Loucy (cell line): ENCODE measurements around the gene TNS3.

Experiments used
- H2AFZ ChIP-seq: fragments of 200-600 bp; sonication (generic); 2 replicates; pipeline ENCODE4 v1.6.0; 2016; ENCODE audit warnings: antibody characterized with exemption, mild to moderate bottlenecking, low read length, moderate library complexity
- H3F3A ChIP-seq: fragments of 200-600 bp; 2 replicates; pipeline ENCODE4 v1.6.0; 2016; ENCODE audit warnings: antibody characterized with exemption, low read depth, mild to moderate bottlenecking
- H3K27me3 ChIP-seq: fragments of 200-600 bp; sonication (generic); 2 replicates; pipeline ENCODE4 v1.6.1; 2014; ENCODE audit warnings: low read length, mild to moderate bottlenecking; ENCODE audit not compliant: insufficient read depth, poor library complexity, severe bottlenecking
- H3K36me3 ChIP-seq: fragments of 200-600 bp; sonication (generic); 2 replicates; pipeline ENCODE4 v1.6.1; 2016; ENCODE audit warnings: low read length; ENCODE audit not compliant: insufficient read depth
- H3K4me1 ChIP-seq: fragments of 200-600 bp; sonication (generic); 2 replicates; pipeline ENCODE4 v1.5.1; 2014; ENCODE audit warnings: low read length, mild to moderate bottlenecking; ENCODE audit not compliant: insufficient read depth, poor library complexity, severe bottlenecking
- H3K4me2 ChIP-seq: fragments of 200-600 bp; sonication (generic); 2 replicates; pipeline ENCODE4 v1.6.0; 2014; ENCODE audit warnings: antibody characterized with exemption, low read length, low read depth, mild to moderate bottlenecking; ENCODE audit not compliant: poor library complexity, severe bottlenecking
- H3K4me3 ChIP-seq: fragments of 200-600 bp; sonication (generic); 2 replicates; pipeline ENCODE4 v1.5.1; 2014; ENCODE audit warnings: low read length, mild to moderate bottlenecking, mixed read lengths; ENCODE audit not compliant: poor library complexity, severe bottlenecking
- H3K79me2 ChIP-seq: fragments of 200-600 bp; sonication (generic); 2 replicates; pipeline ENCODE4 v1.6.1; 2014; ENCODE audit warnings: low read length; ENCODE audit not compliant: insufficient read depth
- H3K9ac ChIP-seq: fragments of 200-600 bp; sonication (generic); 2 replicates; pipeline ENCODE4 v1.6.0; 2014; ENCODE audit warnings: mild to moderate bottlenecking, low read depth, low read length, moderate library complexity; ENCODE audit not compliant: poor library complexity, severe bottlenecking
- H3K9me2 ChIP-seq: fragments of 200-600 bp; sonication (generic); replicated peaks from 2 replicates; pipeline ENCODE4 v1.6.1; 2016; ENCODE audit warnings: low read depth, low read length, mixed read lengths
- H3K9me3 ChIP-seq: fragments of 200-600 bp; sonication (generic); 2 replicates; pipeline ENCODE4 v1.6.1; 2014; ENCODE audit warnings: mild to moderate bottlenecking, antibody characterized with exemption, low read length, low read depth; ENCODE audit not compliant: insufficient read depth
- H4K20me1 ChIP-seq: fragments of 200-600 bp; sonication (generic); 2 replicates; pipeline ENCODE4 v1.6.0; 2014; ENCODE audit warnings: antibody characterized with exemption, low read length, mild to moderate bottlenecking; ENCODE audit not compliant: insufficient read depth, poor library complexity, severe bottlenecking
- EZH2phosphoT487 ChIP-seq: fragments of 200-600 bp; IDR thresholded peaks from 2 replicates; pipeline ENCODE4 v1.6.1; 2018; ENCODE audit warnings: antibody characterized with exemption, mild to moderate bottlenecking, moderate library complexity, borderline replicate concordance
- TF ChIP-seq, protein P1 (sequence below): fragments of 200-600 bp; sonication (generic); conservative IDR thresholded peaks from 2 replicates; pipeline ENCODE4 v1.5.1; 2014; ENCODE audit warnings: mild to moderate bottlenecking, antibody characterized with exemption, low read length

TNS3 gene

DNA sequence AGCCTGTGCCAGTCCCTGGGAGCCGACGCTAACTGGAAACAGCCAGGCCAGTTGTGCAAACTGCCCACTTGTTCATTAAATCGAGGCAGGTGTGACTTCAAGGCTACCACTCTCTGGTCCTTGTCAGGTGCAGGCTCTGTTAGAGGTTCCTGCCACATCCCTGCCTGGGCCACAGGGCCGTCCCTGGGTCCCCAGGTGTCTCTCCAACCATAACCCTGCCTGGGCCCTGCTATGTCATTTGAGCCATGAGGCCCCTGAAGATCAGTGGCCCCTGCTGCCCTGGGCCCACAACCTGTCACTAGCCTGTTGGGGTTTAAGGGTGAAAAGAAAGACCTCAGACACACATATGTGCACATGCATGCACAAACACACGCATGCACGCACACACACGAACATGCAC lies 326.9 kb downstream of the TNS3 start:
- no peak for TF ChIP-seq EZH2phosphoT487
- TF ChIP-seq, protein P1, sequence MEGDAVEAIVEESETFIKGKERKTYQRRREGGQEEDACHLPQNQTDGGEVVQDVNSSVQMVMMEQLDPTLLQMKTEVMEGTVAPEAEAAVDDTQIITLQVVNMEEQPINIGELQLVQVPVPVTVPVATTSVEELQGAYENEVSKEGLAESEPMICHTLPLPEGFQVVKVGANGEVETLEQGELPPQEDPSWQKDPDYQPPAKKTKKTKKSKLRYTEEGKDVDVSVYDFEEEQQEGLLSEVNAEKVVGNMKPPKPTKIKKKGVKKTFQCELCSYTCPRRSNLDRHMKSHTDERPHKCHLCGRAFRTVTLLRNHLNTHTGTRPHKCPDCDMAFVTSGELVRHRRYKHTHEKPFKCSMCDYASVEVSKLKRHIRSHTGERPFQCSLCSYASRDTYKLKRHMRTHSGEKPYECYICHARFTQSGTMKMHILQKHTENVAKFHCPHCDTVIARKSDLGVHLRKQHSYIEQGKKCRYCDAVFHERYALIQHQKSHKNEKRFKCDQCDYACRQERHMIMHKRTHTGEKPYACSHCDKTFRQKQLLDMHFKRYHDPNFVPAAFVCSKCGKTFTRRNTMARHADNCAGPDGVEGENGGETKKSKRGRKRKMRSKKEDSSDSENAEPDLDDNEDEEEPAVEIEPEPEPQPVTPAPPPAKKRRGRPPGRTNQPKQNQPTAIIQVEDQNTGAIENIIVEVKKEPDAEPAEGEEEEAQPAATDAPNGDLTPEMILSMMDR: no peak
- no peak overlapping the region for H2AFZ ChIP-seq
- H3K27me3 ChIP-seq: peaks cover 3% of the 10 kb centered on the region
- H4K20me1 ChIP-seq: no peaks in the 10 kb centered on the region
- no peaks in the 10 kb centered on the region for H3F3A ChIP-seq
- H3K9me2 ChIP-seq: no peaks in the 10 kb centered on the region
- H3K79me2 ChIP-seq: no peaks in the 10 kb centered on the region
- H3K9ac ChIP-seq: no peak overlapping the region
- no peaks in the 10 kb centered on the region for H3K9me3 ChIP-seq
- no peaks in the 10 kb centered on the region for H3K4me1 ChIP-seq
- no peak overlapping the region for H3K4me3 ChIP-seq
- H3K36me3 ChIP-seq: no peaks in the 10 kb centered on the region
- no peak overlapping the region for H3K4me2 ChIP-seq

DNA sequence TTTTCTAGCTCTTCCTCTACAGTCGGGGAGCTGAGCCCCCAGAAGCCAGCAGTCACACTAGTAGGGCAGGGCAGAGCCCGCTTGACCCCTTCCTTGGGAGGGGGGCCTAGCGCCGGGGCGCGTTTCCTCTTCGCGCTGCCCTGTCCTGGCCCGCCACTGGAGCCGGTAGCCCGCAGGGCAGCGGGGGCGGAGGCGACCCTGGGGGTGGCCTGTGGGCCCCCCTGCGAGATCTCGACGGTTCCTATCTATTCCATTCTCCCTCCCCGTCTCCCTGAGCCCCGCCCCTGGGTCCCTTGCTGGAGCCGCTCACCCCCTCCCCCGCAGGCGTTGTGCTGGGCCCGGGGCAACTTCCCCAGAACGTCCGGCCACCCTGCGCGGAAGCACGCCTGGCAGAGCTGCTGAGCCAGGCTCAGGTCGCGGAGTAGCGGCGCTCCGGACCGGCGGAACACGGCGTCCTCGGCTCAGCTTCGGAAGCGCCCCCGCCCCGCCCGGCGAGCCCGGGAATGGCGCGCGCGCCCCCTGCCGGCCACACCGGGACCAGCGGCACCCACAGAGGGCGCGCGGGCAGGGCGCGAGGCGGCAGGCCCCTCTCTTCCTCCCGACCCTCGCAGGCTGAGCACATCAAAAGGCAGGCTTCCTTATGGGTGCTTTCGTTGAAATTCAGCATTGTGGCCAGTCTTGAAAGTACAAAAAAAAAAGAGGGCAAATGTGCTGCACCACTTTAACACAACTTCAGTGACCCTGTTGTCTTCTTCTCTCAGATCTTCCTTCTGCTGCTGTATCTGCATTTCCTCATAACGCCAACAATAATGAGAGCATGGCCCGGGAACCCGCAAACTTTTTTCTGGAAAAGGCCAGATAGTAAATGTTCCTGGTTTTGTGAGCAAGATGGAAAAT lies 327.6 kb downstream of the TNS3 start:
- Histone ChIP-seq H3K9ac (no peak overlapping the region), H3F3A (no peaks in the 10 kb centered on the region), H3K4me2 (no peak overlapping the region), H3K9me3 (no peaks in the 10 kb centered on the region), H3K79me2 (no peaks in the 10 kb centered on the region), H2AFZ (no peak overlapping the region), H3K9me2 (no peaks in the 10 kb centered on the region), H4K20me1 (no peaks in the 10 kb centered on the region), H3K27me3 (peaks cover 3% of the 10 kb centered on the region), H3K4me3 (no peak overlapping the region), H3K4me1 (no peaks in the 10 kb centered on the region), H3K36me3 (no peaks in the 10 kb centered on the region)
- TF ChIP-seq, protein P1: no peak
- no peak for TF ChIP-seq EZH2phosphoT487

DNA sequence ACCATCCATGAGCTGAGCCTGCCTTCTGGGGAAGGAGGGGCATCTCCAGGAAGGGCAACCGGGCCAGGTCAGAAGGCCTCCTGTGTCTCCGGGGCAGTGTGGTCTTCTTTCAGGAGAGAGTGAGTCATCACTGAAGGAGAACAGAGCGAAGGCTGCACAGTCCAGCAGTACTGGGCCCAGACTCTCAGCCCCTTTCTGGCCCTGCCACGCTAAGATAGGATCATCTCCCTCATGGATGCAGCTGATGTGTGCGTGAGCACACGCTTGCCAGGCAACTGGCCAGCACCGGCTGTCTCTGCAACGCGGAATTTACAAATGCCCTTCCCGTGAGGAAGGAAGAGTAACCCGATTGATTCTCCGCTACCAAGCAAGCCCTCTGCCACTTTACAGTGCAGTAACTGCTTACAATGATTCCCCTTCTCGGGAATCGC lies 328.2 kb downstream of the TNS3 start:
- no peak overlapping the region for H2AFZ ChIP-seq

More for the DNA sequence above, 328.2 kb downstream of the TNS3 start:
- H3K9me2 ChIP-seq: no peaks in the 10 kb centered on the region
- H3K9me3 ChIP-seq: no peaks in the 10 kb centered on the region
- H4K20me1 ChIP-seq: no peaks in the 10 kb centered on the region
- H3K4me2 ChIP-seq: no peak overlapping the region
- H3K9ac ChIP-seq: no peak overlapping the region
- H3K36me3 ChIP-seq: no peaks in the 10 kb centered on the region
- no peaks in the 10 kb centered on the region for H3K79me2 ChIP-seq
- H3F3A ChIP-seq: no peaks in the 10 kb centered on the region
- TF ChIP-seq, protein P1: no peak
- TF ChIP-seq EZH2phosphoT487: no peak
- H3K4me1 ChIP-seq: no peaks in the 10 kb centered on the region
- H3K27me3 ChIP-seq: peaks cover 3% of the 10 kb centered on the region
- H3K4me3 ChIP-seq: no peak overlapping the region
